Peyer's patch (tissue), 4 donors: ENCODE data around the gene PPP2R2D.

ENCODE experiments used
- POLR2A ChIP-seq, 2 donors: fragments of 450-650 bp; IDR thresholded peaks; one replicate each; pipeline ENCODE4 v1.5.1; 2017; ENCODE audit warnings: antibody characterized with exemption in 2 of 2, mild to moderate bottlenecking in 2 of 2, moderate library complexity in 2 of 2
- TF ChIP-seq, protein P1 (sequence below), 6 experiments: fragments of 450-650 bp in 4 of 6; fragments of 200-600 bp in 2 of 6; sonication (generic) in 1 of 6; IDR thresholded peaks; one replicate each; pipeline ENCODE4 v1.5.1; 2017 to 2019; ENCODE audit warnings: antibody characterized with exemption in 6 of 6, mild to moderate bottlenecking in 3 of 6, moderate library complexity in 1 of 6

DNA sequence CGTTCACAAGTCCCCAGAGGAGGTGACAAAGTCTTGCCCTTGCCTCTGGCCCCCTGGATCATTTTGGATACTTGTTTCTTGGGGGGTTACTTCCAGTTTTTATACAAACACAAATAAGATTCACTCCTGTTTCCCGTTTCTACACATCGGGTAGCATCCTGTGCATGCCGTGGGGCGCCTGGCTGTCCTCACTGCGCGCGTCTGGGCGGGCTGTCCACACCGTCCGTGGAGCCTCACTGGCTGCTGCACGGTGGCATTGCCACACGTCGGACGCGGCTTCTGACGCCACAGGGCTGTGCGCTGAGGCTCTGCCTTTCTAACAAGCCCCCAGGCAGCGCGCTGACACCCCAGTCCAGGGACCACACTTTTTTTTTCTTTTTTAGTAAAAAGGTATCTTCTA is 62.5 kb downstream of the PPP2R2D start:
- TF ChIP-seq, protein P1, sequence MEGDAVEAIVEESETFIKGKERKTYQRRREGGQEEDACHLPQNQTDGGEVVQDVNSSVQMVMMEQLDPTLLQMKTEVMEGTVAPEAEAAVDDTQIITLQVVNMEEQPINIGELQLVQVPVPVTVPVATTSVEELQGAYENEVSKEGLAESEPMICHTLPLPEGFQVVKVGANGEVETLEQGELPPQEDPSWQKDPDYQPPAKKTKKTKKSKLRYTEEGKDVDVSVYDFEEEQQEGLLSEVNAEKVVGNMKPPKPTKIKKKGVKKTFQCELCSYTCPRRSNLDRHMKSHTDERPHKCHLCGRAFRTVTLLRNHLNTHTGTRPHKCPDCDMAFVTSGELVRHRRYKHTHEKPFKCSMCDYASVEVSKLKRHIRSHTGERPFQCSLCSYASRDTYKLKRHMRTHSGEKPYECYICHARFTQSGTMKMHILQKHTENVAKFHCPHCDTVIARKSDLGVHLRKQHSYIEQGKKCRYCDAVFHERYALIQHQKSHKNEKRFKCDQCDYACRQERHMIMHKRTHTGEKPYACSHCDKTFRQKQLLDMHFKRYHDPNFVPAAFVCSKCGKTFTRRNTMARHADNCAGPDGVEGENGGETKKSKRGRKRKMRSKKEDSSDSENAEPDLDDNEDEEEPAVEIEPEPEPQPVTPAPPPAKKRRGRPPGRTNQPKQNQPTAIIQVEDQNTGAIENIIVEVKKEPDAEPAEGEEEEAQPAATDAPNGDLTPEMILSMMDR (IDR thresholded peaks at IDR 0.05) = no peak
- TF ChIP-seq POLR2A (IDR thresholded peaks at IDR 0.05) = no peak
